Progenitor cell of endocrine pancreas (in vitro differentiated cells): ENCODE measurements around the gene AHR. TPM values are rescaled to one million over a fixed set of nuclear protein-coding genes. Genes with fewer than 3 reads are reported as not detected.

ENCODE experiments used
- DNase-seq: peaks from one replicate; pipeline ENCODE4 v3.0.0; 2021; ENCODE audit warnings: low spot score; ENCODE audit not compliant: unreplicated experiment
- H3K27ac Mint-ChIP-seq: 2 replicates; pipeline ENCODE4 v1.8.0; 2021; ENCODE audit warnings: mild to moderate bottlenecking, moderate library complexity, mixed read lengths
- H3K27me3 Mint-ChIP-seq: 2 replicates; pipeline ENCODE4 v1.8.0; 2021; ENCODE audit warnings: mixed read lengths
- H3K36me3 Mint-ChIP-seq: 2 replicates; pipeline ENCODE4 v1.8.0; 2022; ENCODE audit warnings: mixed read lengths; ENCODE audit not compliant: insufficient read depth
- H3K4me1 Mint-ChIP-seq: 2 replicates; pipeline ENCODE4 v1.8.0; 2021; ENCODE audit warnings: low read depth, mixed read lengths
- H3K4me3 Mint-ChIP-seq: 2 replicates; pipeline ENCODE4 v1.8.0; 2021; ENCODE audit warnings: low read depth, mild to moderate bottlenecking, moderate library complexity, mixed read lengths
- H3K9me3 Mint-ChIP-seq: 2 replicates; pipeline ENCODE4 v1.8.0; 2021; ENCODE audit warnings: low read depth, mixed read lengths
- total RNA-seq: library from RNA; stranded (reverse); gene quantifications from 2 replicates; pipeline ENCODE4 v1.2.1, GENCODE V29; 2021
- TF ChIP-seq, protein P1 (sequence below): fragments of 200-600 bp; sonication (generic); IDR thresholded peaks from one replicate; pipeline ENCODE4 v1.5.0; 2021; ENCODE audit warnings: antibody characterized with exemption, mild to moderate bottlenecking; ENCODE audit not compliant: unreplicated experiment

Gene AHR
- total RNA-seq, 1 donor from 2014 or later, result 15.1 TPM

GRCh38 chr7:17269341-17270221 lies 28.9 kb upstream of the AHR start:
- no peaks in the 10 kb centered on the region for H3K4me1 Mint-ChIP-seq
- TF ChIP-seq, protein P1, sequence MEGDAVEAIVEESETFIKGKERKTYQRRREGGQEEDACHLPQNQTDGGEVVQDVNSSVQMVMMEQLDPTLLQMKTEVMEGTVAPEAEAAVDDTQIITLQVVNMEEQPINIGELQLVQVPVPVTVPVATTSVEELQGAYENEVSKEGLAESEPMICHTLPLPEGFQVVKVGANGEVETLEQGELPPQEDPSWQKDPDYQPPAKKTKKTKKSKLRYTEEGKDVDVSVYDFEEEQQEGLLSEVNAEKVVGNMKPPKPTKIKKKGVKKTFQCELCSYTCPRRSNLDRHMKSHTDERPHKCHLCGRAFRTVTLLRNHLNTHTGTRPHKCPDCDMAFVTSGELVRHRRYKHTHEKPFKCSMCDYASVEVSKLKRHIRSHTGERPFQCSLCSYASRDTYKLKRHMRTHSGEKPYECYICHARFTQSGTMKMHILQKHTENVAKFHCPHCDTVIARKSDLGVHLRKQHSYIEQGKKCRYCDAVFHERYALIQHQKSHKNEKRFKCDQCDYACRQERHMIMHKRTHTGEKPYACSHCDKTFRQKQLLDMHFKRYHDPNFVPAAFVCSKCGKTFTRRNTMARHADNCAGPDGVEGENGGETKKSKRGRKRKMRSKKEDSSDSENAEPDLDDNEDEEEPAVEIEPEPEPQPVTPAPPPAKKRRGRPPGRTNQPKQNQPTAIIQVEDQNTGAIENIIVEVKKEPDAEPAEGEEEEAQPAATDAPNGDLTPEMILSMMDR, result no peak
- DNase-seq, result no peak
- H3K4me3 Mint-ChIP-seq, result no peak overlapping the region
- H3K27me3 Mint-ChIP-seq, result no peaks in the 10 kb centered on the region
- H3K9me3 Mint-ChIP-seq, result peaks cover 37% of the 10 kb centered on the region
- H3K36me3 Mint-ChIP-seq, result peaks cover 1% of the 10 kb centered on the region
- H3K27ac Mint-ChIP-seq, result no peak overlapping the region

DNA sequence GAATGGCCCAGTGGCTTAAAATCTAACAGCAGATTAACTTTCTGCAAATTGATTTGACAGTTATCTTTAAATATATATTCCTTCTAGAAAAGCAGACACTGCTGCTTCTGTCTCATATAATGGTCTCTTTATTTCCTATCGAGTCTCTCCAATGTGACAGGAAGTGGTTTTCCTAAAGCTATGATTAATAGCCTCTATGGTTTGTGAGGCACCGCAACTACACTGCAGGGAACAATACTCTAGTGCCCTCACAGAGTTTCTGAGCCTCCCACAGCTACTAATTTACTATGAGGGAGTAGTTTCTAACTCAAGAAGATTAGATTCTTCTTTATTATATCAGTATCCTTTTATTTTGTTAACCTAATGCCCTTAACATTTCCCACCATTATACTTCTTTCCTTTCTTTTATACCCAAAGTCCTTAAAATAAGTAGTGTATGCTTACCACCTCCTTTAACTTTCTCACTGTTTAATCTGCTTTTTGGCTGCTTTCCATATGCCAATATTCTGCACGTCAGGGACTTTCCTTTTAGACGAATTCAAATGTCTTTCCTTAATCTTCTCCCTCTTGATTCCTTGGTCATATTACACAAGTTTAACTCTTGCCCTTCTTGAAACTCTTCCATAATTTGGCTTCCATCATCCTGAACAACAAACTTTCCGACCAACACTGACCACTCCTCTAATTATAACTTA lies 23.8 kb upstream of the AHR start:
- TF ChIP-seq, protein P1, result no peak
- no peak for DNase-seq
- H3K4me1 Mint-ChIP-seq, result no peaks in the 10 kb centered on the region
- no peak overlapping the region for H3K27ac Mint-ChIP-seq
- no peak overlapping the region for H3K4me3 Mint-ChIP-seq
- H3K9me3 Mint-ChIP-seq, result peaks cover 9% of the 10 kb centered on the region
- peaks cover 1% of the 10 kb centered on the region for H3K36me3 Mint-ChIP-seq
- no peaks in the 10 kb centered on the region for H3K27me3 Mint-ChIP-seq

- Mint-ChIP-seq H3K27me3 (no peaks in the 10 kb centered on the region), H3K36me3 (no peaks in the 10 kb centered on the region), H3K9me3 (no peaks in the 10 kb centered on the region), H3K4me3 (no peak overlapping the region), H3K4me1 (no peaks in the 10 kb centered on the region), H3K27ac (no peak overlapping the region)
- no peak for DNase-seq
- TF ChIP-seq, protein P1, result no peak
These were observed 22.4 kb upstream of the AHR start for GRCh38 chr7:17275749-17276671.

GRCh38 chr7:17279061-17279460 lies 19.4 kb upstream of the AHR start:
- no peaks in the 10 kb centered on the region for H3K36me3 Mint-ChIP-seq

More at GRCh38 chr7:17279061-17279460, 19.4 kb upstream of the AHR start:
- Mint-ChIP-seq H3K27me3 (no peaks in the 10 kb centered on the region), H3K4me3 (no peak overlapping the region), H3K27ac (no peak overlapping the region), H3K9me3 (no peaks in the 10 kb centered on the region), H3K4me1 (no peaks in the 10 kb centered on the region)
- no peak for DNase-seq
- TF ChIP-seq, protein P1, result no peak
